GM18867 (cell line): ENCODE data around the gene ARHGAP6.

Experiments used
- ATAC-seq: cut with Tn5 transposase; IDR thresholded peaks from one replicate; pipeline ENCODE4 v1.9.1; 2021; ENCODE audit warnings: mild to moderate bottlenecking, moderate library complexity; ENCODE audit not compliant: unreplicated experiment

Gene ARHGAP6

GRCh38 chrX:11464380-11464779 lies 201.3 kb downstream of the ARHGAP6 start:
- no peak for ATAC-seq

- no peak for ATAC-seq
These were observed 203.1 kb downstream of the ARHGAP6 start for GRCh38 chrX:11462648-11463047.

GRCh38 chrX:11462136-11462535 lies 203.6 kb downstream of the ARHGAP6 start:
- ATAC-seq = no peak

- no peak for ATAC-seq
These were observed 204.3 kb downstream of the ARHGAP6 start for GRCh38 chrX:11461201-11462001.

GRCh38 chrX:11460347-11460746 lies 205.4 kb downstream of the ARHGAP6 start:
- ATAC-seq = no peak

- no peak for ATAC-seq
These were observed 207.6 kb downstream of the ARHGAP6 start for GRCh38 chrX:11458170-11458569.

- ATAC-seq = no peak
These were observed 214.6 kb downstream of the ARHGAP6 start for GRCh38 chrX:11451151-11451550.

GRCh38 chrX:11450354-11450753 lies 215.4 kb downstream of the ARHGAP6 start:
- no peak for ATAC-seq

- ATAC-seq = no peak
These were observed 216.1 kb downstream of the ARHGAP6 start for GRCh38 chrX:11449613-11450012.

- no peak for ATAC-seq
These were observed 218.3 kb downstream of the ARHGAP6 start for GRCh38 chrX:11447418-11447817.

GRCh38 chrX:11446949-11447348 lies 218.8 kb downstream of the ARHGAP6 start:
- no peak for ATAC-seq

- ATAC-seq = no peak
These were observed 219.4 kb downstream of the ARHGAP6 start for GRCh38 chrX:11446336-11446735.

GRCh38 chrX:11445540-11445939 lies 220.2 kb downstream of the ARHGAP6 start:
- ATAC-seq = peak; percentile 56

- ATAC-seq = no peak
These were observed 221.7 kb downstream of the ARHGAP6 start for GRCh38 chrX:11444052-11444451.

- no peak for ATAC-seq
These were observed 225.9 kb downstream of the ARHGAP6 start for GRCh38 chrX:11439846-11440245.

- ATAC-seq = no peak
These were observed 227.0 kb downstream of the ARHGAP6 start for GRCh38 chrX:11438767-11439166.

GRCh38 chrX:11438380-11438723 lies 227.4 kb downstream of the ARHGAP6 start:
- ATAC-seq = no peak

GRCh38 chrX:11437642-11438379 lies 227.9 kb downstream of the ARHGAP6 start:
- no peak for ATAC-seq

GRCh38 chrX:11435568-11435967 lies 230.2 kb downstream of the ARHGAP6 start:
- ATAC-seq = no peak

- no peak for ATAC-seq
These were observed 231.1 kb downstream of the ARHGAP6 start for GRCh38 chrX:11434607-11435006.

GRCh38 chrX:11431786-11432185 lies 233.9 kb downstream of the ARHGAP6 start:
- no peak for ATAC-seq

- no peak for ATAC-seq
These were observed 235.4 kb downstream of the ARHGAP6 start for GRCh38 chrX:11430271-11430670.
